Body of pancreas (tissue), 4 donors: ENCODE results near the gene OTUB2.

Experiments used
- POLR2A ChIP-seq, 3 donors: fragments of 450-650 bp; IDR thresholded peaks; one replicate each; pipeline ENCODE4 v1.6.1; 2016; ENCODE audit warnings: antibody characterized with exemption in 3 of 3, mild to moderate bottlenecking in 2 of 3
- TF ChIP-seq, protein P1 (sequence below), 7 experiments: fragments of 450-650 bp in 4 of 7; fragments of 200-600 bp in 3 of 7; sonication (generic) in 3 of 7; IDR thresholded peaks; one replicate each; pipeline ENCODE4 v1.5.1; 2016 to 2019; ENCODE audit warnings: antibody characterized with exemption in 7 of 7

DNA sequence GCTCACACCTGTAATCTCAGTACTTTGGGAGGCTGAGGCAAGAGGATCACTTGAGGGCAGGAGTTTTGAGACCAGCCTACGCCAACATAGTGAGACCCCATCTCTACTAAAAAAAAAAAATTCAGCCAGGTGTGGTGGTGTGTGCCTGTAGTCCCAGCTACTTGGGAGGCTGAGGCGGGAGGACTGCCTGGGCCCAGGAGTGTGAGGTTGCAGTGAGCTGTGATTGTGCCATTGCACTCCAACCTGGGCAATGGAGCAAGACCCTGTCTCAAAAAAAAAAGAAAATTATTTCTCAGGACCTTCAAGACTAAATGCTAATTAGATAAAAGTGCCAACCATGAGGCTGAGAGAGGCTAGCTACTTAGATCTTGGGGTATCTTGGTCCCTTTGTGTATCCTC lies 23.5 kb downstream of the OTUB2 start:
- TF ChIP-seq, protein P1, sequence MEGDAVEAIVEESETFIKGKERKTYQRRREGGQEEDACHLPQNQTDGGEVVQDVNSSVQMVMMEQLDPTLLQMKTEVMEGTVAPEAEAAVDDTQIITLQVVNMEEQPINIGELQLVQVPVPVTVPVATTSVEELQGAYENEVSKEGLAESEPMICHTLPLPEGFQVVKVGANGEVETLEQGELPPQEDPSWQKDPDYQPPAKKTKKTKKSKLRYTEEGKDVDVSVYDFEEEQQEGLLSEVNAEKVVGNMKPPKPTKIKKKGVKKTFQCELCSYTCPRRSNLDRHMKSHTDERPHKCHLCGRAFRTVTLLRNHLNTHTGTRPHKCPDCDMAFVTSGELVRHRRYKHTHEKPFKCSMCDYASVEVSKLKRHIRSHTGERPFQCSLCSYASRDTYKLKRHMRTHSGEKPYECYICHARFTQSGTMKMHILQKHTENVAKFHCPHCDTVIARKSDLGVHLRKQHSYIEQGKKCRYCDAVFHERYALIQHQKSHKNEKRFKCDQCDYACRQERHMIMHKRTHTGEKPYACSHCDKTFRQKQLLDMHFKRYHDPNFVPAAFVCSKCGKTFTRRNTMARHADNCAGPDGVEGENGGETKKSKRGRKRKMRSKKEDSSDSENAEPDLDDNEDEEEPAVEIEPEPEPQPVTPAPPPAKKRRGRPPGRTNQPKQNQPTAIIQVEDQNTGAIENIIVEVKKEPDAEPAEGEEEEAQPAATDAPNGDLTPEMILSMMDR (IDR thresholded peaks at IDR 0.05) = no peak
- TF ChIP-seq POLR2A (IDR thresholded peaks at IDR 0.05) = no peak
